PC-9 (cell line): Measurements from ENCODE around the gene NTNG2. TPM values are rescaled to one million over a fixed set of nuclear protein-coding genes. Genes with fewer than 3 reads are reported as not detected.

Experiments
- BruUV-seq: library from RNA; stranded (reverse); fragments of 400-500 nt; replicated peaks from 2 replicates; lab custom pipeline; 2021; lab: Mats Ljungman, UMichigan
- CTCF ChIA-PET: fragments of 300-600 bp; sonication (Branson Sonifier 250); formaldehyde crosslinking; loops from one replicate; lab custom pipeline; 2022; ENCODE audit warnings: antibody characterized with exemption; lab: Charles Lee
- POLR2A ChIA-PET: fragments of 300-600 bp; sonication (Branson Sonifier 250); formaldehyde crosslinking; loops from one replicate; lab custom pipeline; 2022; ENCODE audit warnings: antibody characterized with exemption; ENCODE audit not compliant: unreplicated experiment; lab: Charles Lee
- DNase-seq, 2 experiments: peaks; one replicate each; pipeline versions ENCODE4 v3.0.0 to v3.0.0-alpha.2; 2015 to 2022; ENCODE audit warnings: mixed read lengths in 1 of 2
- H2AFZ ChIP-seq: fragments of 200-600 bp; sonication (generic); 2 replicates; pipeline ENCODE4 v1.8.1; 2017; ENCODE audit warnings: antibody characterized with exemption
- H3F3A ChIP-seq: fragments of 200-600 bp; sonication (generic); 2 replicates; pipeline ENCODE4 v1.8.1; 2017; ENCODE audit warnings: antibody characterized with exemption, mild to moderate bottlenecking, low read depth; ENCODE audit not compliant: insufficient read depth
- H3K27ac ChIP-seq: fragments of 200-600 bp; sonication (generic); 2 replicates; pipeline ENCODE4 v1.6.1; 2016; ENCODE audit warnings: mixed run types
- H3K27me3 ChIP-seq: fragments of 200-600 bp; sonication (generic); 2 replicates; pipeline ENCODE4 v1.6.1; 2016; ENCODE audit warnings: low read depth, mixed run types; ENCODE audit not compliant: insufficient read depth
- H3K36me3 ChIP-seq: fragments of 200-600 bp; sonication (generic); 2 replicates; pipeline ENCODE4 v1.6.1; 2016; ENCODE audit warnings: low read depth, mixed run types
- H3K4me1 ChIP-seq: fragments of 200-600 bp; sonication (generic); replicated peaks from 2 replicates; pipeline ENCODE4 v1.6.1; 2016; ENCODE audit warnings: mixed run types; ENCODE audit not compliant: insufficient read depth
- H3K4me2 ChIP-seq: fragments of 200-600 bp; sonication (generic); 2 replicates; pipeline ENCODE4 v1.6.1; 2017; ENCODE audit warnings: mixed run types
- H3K4me3 ChIP-seq: fragments of 200-600 bp; sonication (generic); 2 replicates; pipeline ENCODE4 v1.6.1; 2016; ENCODE audit warnings: mixed run types
- H3K79me2 ChIP-seq: fragments of 200-600 bp; sonication (generic); 2 replicates; pipeline ENCODE4 v1.6.1; 2017; ENCODE audit warnings: low read depth, mixed run types
- H3K9me2 ChIP-seq: fragments of 200-600 bp; sonication (generic); 2 replicates; pipeline ENCODE4 v1.8.1; 2017; ENCODE audit warnings: mild to moderate bottlenecking; ENCODE audit not compliant: insufficient read depth
- H3K9me3 ChIP-seq: fragments of 200-600 bp; sonication (generic); 2 replicates; pipeline ENCODE4 v1.8.1; 2016; ENCODE audit warnings: low read depth; ENCODE audit not compliant: insufficient read depth
- H4K20me1 ChIP-seq: fragments of 200-600 bp; sonication (generic); 2 replicates; pipeline ENCODE4 v1.8.1; 2017; ENCODE audit not compliant: insufficient read depth
- CTCF ChIP-seq: fragments of 200-600 bp; sonication (generic); conservative IDR thresholded peaks from 2 replicates; pipeline ENCODE4 v1.6.1; 2017; ENCODE audit warnings: mixed run types, antibody characterized with exemption, mild to moderate bottlenecking, moderate library complexity
- EZH2 ChIP-seq: fragments of 200-600 bp; sonication (generic); IDR thresholded peaks from 2 replicates; pipeline ENCODE4 v1.8.0; 2017; ENCODE audit warnings: antibody characterized with exemption, low read depth
- intact Hi-C: fragments of 100-400 bp; cut with micrococcal nuclease; formaldehyde crosslinking; loops from one replicate; pipeline ENCODE4 v1.10.0; 2022; ENCODE audit not compliant: unreplicated experiment
- total RNA-seq: library from RNA; stranded (reverse); gene quantifications from 2 replicates; pipeline ENCODE4 v1.2.3, GENCODE V29; 2021

The NTNG2 gene
- total RNA-seq, 1 experiment from 2014 or later = not detected

- Histone ChIP-seq H4K20me1 (no peaks in the 10 kb centered on the region), H3F3A (no peaks in the 10 kb centered on the region), H3K9me2 (no peaks in the 10 kb centered on the region), H3K4me3 (no peak overlapping the region), H3K79me2 (no peaks in the 10 kb centered on the region), H3K4me1 (no peaks in the 10 kb centered on the region), H3K27ac (no peak overlapping the region), H2AFZ (no peak overlapping the region), H3K36me3 (no peaks in the 10 kb centered on the region), H3K4me2 (no peak overlapping the region), H3K9me3 (no peaks in the 10 kb centered on the region), H3K27me3 (peaks cover 82% of the 10 kb centered on the region)
- no TSS peak for BruUV-seq
- TF ChIP-seq CTCF = no peak
- TF ChIP-seq EZH2 = no peak
- CTCF ChIA-PET = interaction anchor here (0.6 kb wide), 1 partner anchor 25 kb away, joined by 11 read pairs; no protein-coding TSS in a partner anchor
- intact Hi-C loops = no loop called here
- POLR2A ChIA-PET = interaction anchor here (0.6 kb wide), 1 partner anchor 552 kb away, joined by 10 read pairs; no protein-coding TSS in a partner anchor
- DNase-seq = no peak
These were observed 48.8 kb downstream of the NTNG2 start for GRCh38 chr9:132210472-132211145.

- intact Hi-C loops = no loop called here
- no peak for DNase-seq
- Histone ChIP-seq H4K20me1 (no peaks in the 10 kb centered on the region), H3F3A (no peaks in the 10 kb centered on the region), H3K9me3 (no peaks in the 10 kb centered on the region), H2AFZ (no peak overlapping the region), H3K27me3 (peaks cover 75% of the 10 kb centered on the region), H3K36me3 (no peaks in the 10 kb centered on the region), H3K27ac (no peak overlapping the region), H3K4me2 (no peak overlapping the region), H3K4me1 (no peaks in the 10 kb centered on the region), H3K9me2 (no peaks in the 10 kb centered on the region), H3K79me2 (no peaks in the 10 kb centered on the region), H3K4me3 (no peak overlapping the region)
- ChIA-PET POLR2A (no interaction called here), CTCF (no interaction called here)
- BruUV-seq = no TSS peak
- TF ChIP-seq CTCF (no peak), EZH2 (no peak)
These were observed 49.7 kb downstream of the NTNG2 start for GRCh38 chr9:132211570-132211969.

- H3K9me3 ChIP-seq = no peaks in the 10 kb centered on the region
- TF ChIP-seq CTCF = no peak
- TF ChIP-seq EZH2 = no peak
- DNase-seq = peak in 1 of 2 experiments; percentile 42
These were observed 52.3 kb downstream of the NTNG2 start for GRCh38 chr9:132214027-132214622.

More at GRCh38 chr9:132214027-132214622, 52.3 kb downstream of the NTNG2 start:
- H2AFZ ChIP-seq = no peak overlapping the region
- peaks cover 76% of the 10 kb centered on the region for H3K27me3 ChIP-seq
- H3K79me2 ChIP-seq = no peaks in the 10 kb centered on the region
- H3K4me1 ChIP-seq = no peaks in the 10 kb centered on the region
- BruUV-seq = no TSS peak
- no peaks in the 10 kb centered on the region for H3K9me2 ChIP-seq
- no peak overlapping the region for H3K4me2 ChIP-seq
- CTCF ChIA-PET = interaction anchor here (0.6 kb wide), 1 partner anchor 24 kb away, joined by 10 read pairs; no protein-coding TSS in a partner anchor
- H3K27ac ChIP-seq = no peak overlapping the region
- no peaks in the 10 kb centered on the region for H4K20me1 ChIP-seq
- no peak overlapping the region for H3K4me3 ChIP-seq
- POLR2A ChIA-PET = no interaction called here
- intact Hi-C loops = no loop called here
- no peaks in the 10 kb centered on the region for H3K36me3 ChIP-seq
- no peaks in the 10 kb centered on the region for H3F3A ChIP-seq
